Stomach (tissue), 4 donors: Measurements from ENCODE around the gene CACTIN.

Experiments
- EP300 ChIP-seq: sonication (generic); formaldehyde crosslinking; IDR thresholded peaks from one replicate; pipeline ENCODE4 v1.6.1; 2017; ENCODE audit warnings: antibody characterized with exemption
- POLR2A ChIP-seq, 4 donors: fragments of 450-650 bp; IDR thresholded peaks; one replicate each; pipeline ENCODE4 v1.6.1; 2016; ENCODE audit warnings: antibody characterized with exemption in 4 of 4, control low read depth in 2 of 4, mild to moderate bottlenecking in 1 of 4, moderate library complexity in 1 of 4
- POLR2AphosphoS5 ChIP-seq, 3 donors: sonication (generic); formaldehyde crosslinking; IDR thresholded peaks; one replicate each; pipeline ENCODE4 v1.6.1; 2016; ENCODE audit warnings: antibody characterized with exemption in 3 of 3
- TF ChIP-seq, protein P1 (sequence below), 7 experiments: fragments of 450-650 bp in 4 of 7; fragments of 200-600 bp in 3 of 7; sonication (generic) in 3 of 7; IDR thresholded peaks; one replicate each; pipeline ENCODE4 v1.5.1; 2016 to 2019; ENCODE audit warnings: antibody characterized with exemption in 7 of 7, control low read depth in 2 of 7, mild to moderate bottlenecking in 1 of 7

DNA sequence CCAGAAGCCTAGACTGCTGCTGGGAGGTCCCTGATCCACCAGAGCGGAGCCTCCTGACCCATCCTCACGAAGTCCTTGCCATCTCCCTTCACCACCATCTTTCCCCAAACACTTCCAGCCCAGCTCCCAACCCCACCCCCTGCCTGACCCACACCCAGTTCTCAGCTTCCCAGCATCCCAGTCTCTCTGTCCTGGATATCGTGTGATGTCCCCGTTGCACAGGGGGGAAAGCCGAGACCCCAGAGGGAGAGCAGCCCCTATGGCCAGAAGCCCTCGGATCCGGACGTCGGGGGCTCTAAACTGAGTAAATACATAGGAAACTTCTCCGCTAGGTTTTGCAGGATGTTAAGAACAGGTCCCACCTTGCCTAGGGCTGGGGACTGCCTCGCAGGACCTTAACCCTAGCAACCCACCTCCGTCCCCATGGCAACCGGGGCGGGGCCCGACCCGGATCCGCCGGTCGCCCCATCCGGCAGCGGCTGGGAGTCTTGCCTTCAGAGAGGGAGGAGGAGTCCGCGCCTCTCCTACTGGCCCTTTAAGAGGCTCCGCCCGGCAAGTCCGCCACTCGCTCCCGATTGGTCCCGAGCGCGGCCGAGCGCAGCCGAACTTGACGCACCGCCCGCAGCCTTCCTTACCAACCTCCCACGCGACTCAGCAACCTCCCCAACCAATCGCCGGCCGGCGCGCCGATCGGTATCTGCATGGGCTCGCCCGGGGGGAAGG, 54.3 kb downstream of the CACTIN start:
- TF ChIP-seq POLR2A (IDR thresholded peaks at IDR 0.05) (no peak), POLR2AphosphoS5 (IDR thresholded peaks at IDR 0.05) (peak in 1 of 3 donors; percentile 69), EP300 (no peak)
- TF ChIP-seq, protein P1, sequence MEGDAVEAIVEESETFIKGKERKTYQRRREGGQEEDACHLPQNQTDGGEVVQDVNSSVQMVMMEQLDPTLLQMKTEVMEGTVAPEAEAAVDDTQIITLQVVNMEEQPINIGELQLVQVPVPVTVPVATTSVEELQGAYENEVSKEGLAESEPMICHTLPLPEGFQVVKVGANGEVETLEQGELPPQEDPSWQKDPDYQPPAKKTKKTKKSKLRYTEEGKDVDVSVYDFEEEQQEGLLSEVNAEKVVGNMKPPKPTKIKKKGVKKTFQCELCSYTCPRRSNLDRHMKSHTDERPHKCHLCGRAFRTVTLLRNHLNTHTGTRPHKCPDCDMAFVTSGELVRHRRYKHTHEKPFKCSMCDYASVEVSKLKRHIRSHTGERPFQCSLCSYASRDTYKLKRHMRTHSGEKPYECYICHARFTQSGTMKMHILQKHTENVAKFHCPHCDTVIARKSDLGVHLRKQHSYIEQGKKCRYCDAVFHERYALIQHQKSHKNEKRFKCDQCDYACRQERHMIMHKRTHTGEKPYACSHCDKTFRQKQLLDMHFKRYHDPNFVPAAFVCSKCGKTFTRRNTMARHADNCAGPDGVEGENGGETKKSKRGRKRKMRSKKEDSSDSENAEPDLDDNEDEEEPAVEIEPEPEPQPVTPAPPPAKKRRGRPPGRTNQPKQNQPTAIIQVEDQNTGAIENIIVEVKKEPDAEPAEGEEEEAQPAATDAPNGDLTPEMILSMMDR (IDR thresholded peaks at IDR 0.05) = no peak
